Measurements from ENCODE around the gene DIAPH3. TPM values are rescaled to one million over a fixed set of nuclear protein-coding genes. Genes with fewer than 3 reads are reported as not detected.

DIAPH3 gene
- total RNA-seq, 4 donors from 2014 or later = 0.31 to 2.0 (median 1.1) TPM

DNA sequence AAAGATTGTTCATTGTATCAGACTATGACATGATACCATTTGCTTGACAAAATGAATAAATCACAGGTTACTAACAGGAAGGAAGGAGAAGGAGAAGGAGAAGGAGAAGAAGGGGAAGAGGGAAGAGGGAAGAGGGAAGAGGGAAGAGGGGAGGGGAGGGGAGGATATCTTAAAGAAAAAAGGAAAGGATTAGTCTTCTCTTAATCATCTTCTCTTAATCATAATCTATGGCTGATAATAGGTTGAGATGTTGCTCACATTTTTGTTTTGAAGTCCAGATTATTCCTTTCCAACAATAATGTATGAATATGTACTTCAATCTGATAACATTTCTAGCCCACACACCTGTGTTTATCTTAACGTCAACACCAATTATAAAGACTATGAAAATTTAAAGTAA is 25.1 kb downstream of the DIAPH3 start:
- TF ChIP-seq, protein P1, sequence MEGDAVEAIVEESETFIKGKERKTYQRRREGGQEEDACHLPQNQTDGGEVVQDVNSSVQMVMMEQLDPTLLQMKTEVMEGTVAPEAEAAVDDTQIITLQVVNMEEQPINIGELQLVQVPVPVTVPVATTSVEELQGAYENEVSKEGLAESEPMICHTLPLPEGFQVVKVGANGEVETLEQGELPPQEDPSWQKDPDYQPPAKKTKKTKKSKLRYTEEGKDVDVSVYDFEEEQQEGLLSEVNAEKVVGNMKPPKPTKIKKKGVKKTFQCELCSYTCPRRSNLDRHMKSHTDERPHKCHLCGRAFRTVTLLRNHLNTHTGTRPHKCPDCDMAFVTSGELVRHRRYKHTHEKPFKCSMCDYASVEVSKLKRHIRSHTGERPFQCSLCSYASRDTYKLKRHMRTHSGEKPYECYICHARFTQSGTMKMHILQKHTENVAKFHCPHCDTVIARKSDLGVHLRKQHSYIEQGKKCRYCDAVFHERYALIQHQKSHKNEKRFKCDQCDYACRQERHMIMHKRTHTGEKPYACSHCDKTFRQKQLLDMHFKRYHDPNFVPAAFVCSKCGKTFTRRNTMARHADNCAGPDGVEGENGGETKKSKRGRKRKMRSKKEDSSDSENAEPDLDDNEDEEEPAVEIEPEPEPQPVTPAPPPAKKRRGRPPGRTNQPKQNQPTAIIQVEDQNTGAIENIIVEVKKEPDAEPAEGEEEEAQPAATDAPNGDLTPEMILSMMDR (IDR thresholded peaks at IDR 0.05) = no peak
- ATAC-seq (ENCODE audit: low FRiP score) = no peak
- DNase-seq (ENCODE audit: low spot score) = no peak

DNA sequence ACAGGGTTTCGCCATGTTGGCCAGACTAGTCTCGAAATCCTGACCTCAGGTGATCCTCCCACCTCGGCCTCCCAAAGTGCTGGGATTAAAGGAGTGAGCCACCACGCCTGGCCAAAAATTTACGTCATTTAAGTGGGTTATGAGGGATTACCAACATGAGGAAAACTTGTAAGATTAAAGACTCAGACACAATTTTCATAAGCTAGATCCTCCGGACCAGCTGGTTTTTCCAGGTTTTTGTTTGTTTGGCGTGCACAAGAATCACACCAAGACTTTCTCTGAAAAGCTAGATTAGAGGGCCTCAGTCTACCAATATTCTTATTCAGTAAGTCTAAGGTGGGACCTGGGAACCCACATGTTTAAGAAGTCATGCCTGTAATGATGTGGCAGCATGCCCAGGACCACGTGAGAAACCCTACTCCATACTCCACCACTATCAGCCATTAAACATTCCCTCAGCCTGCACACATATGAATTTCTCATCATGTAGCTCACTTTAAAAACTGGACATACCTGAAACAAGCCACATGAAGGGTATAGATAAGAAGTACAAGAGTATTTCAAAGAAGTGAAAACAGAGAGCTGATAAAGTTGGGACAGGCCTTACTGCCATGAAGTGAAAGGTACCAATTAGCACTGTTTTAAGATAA is 25.7 kb downstream of the DIAPH3 start:
- ATAC-seq (ENCODE audit: low FRiP score) (no peak), DNase-seq (ENCODE audit: low spot score) (no peak)
- TF ChIP-seq, protein P1 (IDR thresholded peaks at IDR 0.05) = no peak

- TF ChIP-seq, protein P1 (IDR thresholded peaks at IDR 0.05) = no peak
- DNase-seq (ENCODE audit: low spot score) = no peak
- no peak for ATAC-seq (ENCODE audit: low FRiP score)
Measured at GRCh38 chr13:60135344-60135743, 28.4 kb downstream of the DIAPH3 start.

DNA sequence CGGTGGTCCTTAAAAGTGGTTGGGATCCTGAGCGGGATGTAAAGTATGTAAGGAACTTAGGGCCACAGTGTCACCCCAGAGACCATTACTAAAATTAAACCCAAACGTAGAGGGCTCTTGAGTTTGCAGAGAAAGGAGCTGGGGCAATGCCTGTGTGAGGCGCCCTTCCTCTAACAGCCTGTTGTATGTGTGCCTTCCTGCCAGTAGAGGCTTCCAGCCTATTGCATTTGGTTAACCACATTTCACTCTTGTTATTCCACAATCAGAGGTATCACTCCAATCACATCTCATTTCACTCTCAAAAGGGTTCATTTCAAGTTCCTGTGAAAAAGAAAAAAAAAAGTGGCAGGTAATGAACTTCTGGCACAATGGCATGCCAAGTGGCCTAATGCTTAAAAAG is 29.4 kb downstream of the DIAPH3 start:
- ATAC-seq (ENCODE audit: low FRiP score) (no peak), DNase-seq (ENCODE audit: low spot score) (no peak)
- TF ChIP-seq, protein P1 (IDR thresholded peaks at IDR 0.05) = no peak

DNA sequence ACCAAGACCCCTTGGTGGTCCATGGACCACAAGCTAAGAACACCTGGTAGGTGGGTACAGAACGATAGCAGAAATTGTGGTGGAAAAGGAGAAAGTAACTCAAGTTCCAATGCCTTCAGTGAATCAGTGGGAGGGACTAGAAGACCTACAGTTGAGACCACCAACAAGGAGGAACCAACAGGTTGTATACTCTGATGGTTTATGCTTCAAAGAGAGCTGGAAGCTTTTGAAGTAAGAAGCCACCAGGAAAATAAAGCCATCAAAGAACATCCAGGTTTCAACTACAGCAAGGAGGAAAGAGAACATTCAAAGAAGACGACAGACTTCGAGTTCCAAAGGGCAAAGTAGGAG is 42.4 kb downstream of the DIAPH3 start:
- TF ChIP-seq, protein P1 (IDR thresholded peaks at IDR 0.05) = no peak

DNA sequence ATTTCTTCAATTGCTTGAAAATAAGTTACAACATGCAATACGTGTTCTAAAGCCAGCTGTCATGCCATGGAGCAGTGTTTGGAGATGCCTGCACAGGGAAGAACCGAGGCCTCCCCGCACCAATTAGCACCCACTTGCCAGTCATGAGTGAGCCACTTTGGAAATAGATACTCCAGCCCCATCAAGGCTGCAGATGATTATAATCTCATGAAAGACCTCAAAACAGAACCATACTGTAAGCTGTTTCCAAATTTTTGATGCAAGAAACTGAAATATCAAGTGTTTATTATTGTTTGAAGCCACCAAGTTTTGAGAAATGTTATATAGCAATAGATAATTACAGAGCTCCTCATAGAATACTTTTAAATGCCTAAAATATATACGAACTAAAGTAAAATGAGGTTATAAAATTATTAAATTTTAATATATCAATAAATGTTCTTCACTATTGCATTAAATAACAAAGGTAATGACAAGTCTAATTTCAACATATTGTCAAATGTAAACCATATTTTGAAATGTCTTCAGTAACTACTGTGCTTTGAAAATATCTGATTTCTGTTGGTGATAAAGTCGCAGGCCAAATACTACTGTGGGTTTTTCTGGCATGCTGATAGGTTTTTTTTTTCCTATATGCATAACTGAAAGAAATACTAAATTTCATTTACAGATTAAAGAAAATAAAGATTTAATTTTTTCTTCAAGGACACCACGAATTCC is 43.0 kb downstream of the DIAPH3 start:
- ATAC-seq (ENCODE audit: low FRiP score) (no peak), DNase-seq (ENCODE audit: low spot score) (no peak)
- TF ChIP-seq, protein P1 (IDR thresholded peaks at IDR 0.05) = no peak

More for the DNA sequence above, 42.4 kb downstream of the DIAPH3 start:
- DNase-seq (ENCODE audit: low spot score) = no peak
- no peak for ATAC-seq (ENCODE audit: low FRiP score)

Measured in omental fat pad (tissue), 4 donors.